Pancreas (tissue), 10 donors: Measurements from ENCODE around the gene PVRIG. TPM values are rescaled to one million over a fixed set of nuclear protein-coding genes. Genes with fewer than 3 reads are reported as not detected.
"Not testable (repeated sequence)": the region's sequence is repeated elsewhere in the genome, so short reads cannot be mapped to it uniquely, and the experiment has no call there.

Experiments
- ATAC-seq, 4 donors: fragments of 200-7000 bp; cut with Tn5 transposase; one replicate each; pipeline versions ENCODE4 v1.8.0 to v1.9.1; 2020; ENCODE audit warnings: mild to moderate bottlenecking in 4 of 4, moderate library complexity in 4 of 4
- DNase-seq, 6 donors: peaks; one replicate each; pipeline ENCODE4 v3.0.0-alpha.2; 2020
- FAIRE-seq: peaks from 2 replicates; lab custom pipeline; 2012; peaks lifted over from hg19 to GRCh38; lab: Jason Lieb, UNC
- H3K27ac ChIP-seq, 4 donors: fragments of 200-600 bp; sonication (generic); 1 replicate in 3 of 4; 2 replicates in 1 of 4; pipeline versions ENCODE4 v1.5.0 to v1.8.0; 2020
- H3K27me3 ChIP-seq, 4 donors: fragments of 200-600 bp; one replicate each; pipeline ENCODE4 v1.8.0; 2021
- H3K36me3 ChIP-seq, 3 donors: fragments of 200-600 bp; sonication (generic) in 1 of 3; one replicate each; pipeline versions ENCODE4 v1.5.0 to v1.8.0; 2020 to 2021
- H3K4me1 ChIP-seq, 3 donors: fragments of 200-600 bp; one replicate each; pipeline ENCODE4 v1.8.0; 2021
- H3K4me3 ChIP-seq, 4 donors: fragments of 200-600 bp; sonication (generic) in 2 of 4; one replicate each; pipeline versions ENCODE4 v1.5.0 to v1.8.0; 2020 to 2021
- H3K9me3 ChIP-seq, 4 donors: fragments of 200-600 bp; one replicate each; pipeline ENCODE4 v1.8.0; 2021
- CTCF ChIP-seq, 4 donors: fragments of 200-600 bp; sonication (generic) in 3 of 4; IDR thresholded peaks; one replicate each; pipeline versions ENCODE4 v1.5.0 to v1.8.0; 2021; ENCODE audit warnings: antibody characterized with exemption in 4 of 4
- WGBS, 2 donors: extraction: QIAGEN DNeasy Blood & Tissue Kit; methylation state at CpG; one replicate each; pipeline ENCODE4 v1.1.7; 2013; 5-methylcytosine and 5-hydroxymethylcytosine counted together
- intact Hi-C, 3 donors: fragments of 100-400 bp; cut with DNase I; formaldehyde crosslinking; loops; one replicate each; pipeline versions ENCODE4 v1.11.1 to v1.14.2; 2022
- polyA plus RNA-seq, 2 donors: library from polyadenylated mRNA; stranded (reverse); fragments of 200-250 nt; gene quantifications; one replicate each; pipeline ENCODE4 v1.2.3, GENCODE V29; 2013
- total RNA-seq, 6 donors: library from RNA; stranded (reverse); fragmentation: NEBNext Ultra II Directional in 4 of 6; extraction: Animal tissue kit (Norgen Biotek cat#: 25700) in 4 of 6; gene quantifications; one replicate each; pipeline versions ENCODE4 v1.2.1 to v1.2.4, GENCODE V29; 2021 to 2023
- donor health status: healthy with polysubstance abuse.
- donor health status: DM: no; HTN: no; CAD: no; lungs with moderate emphysema.
- donor health status: DM: no; HTN: no; CAD: no.
- donor health status: control.
- donor health status: control.
- donor health status: Bipolar disorder and iron deficiency.
- donor health status: DM: yes; HTN: yes; CAD: no.
- donor health status: DM: no; HTN: no; CAD: no.
- donor health status: DM: no; HTN: no; CAD: no.
- donor health status: DM: yes; HTN: yes; CAD: no.

The PVRIG gene
- total and polyA plus RNA-seq, 8 donors: 0.09 to 0.34 (median 0.22) TPM; not detected in 5

- H3K9me3 ChIP-seq: no peaks in the 10 kb centered on the region
- H3K27me3 ChIP-seq: no peaks in the 10 kb centered on the region
- FAIRE-seq (no peak), ATAC-seq (peak in 3 of 4 donors; percentile 31 to 45 (median 38)), DNase-seq (peak in 4 of 6 donors; percentile 31 to 59 (median 41))
- H3K4me1 ChIP-seq: no peaks in the 10 kb centered on the region
- H3K36me3 ChIP-seq: peaks cover 0 to 1% (median 0%) of the 10 kb centered on the region in 3 donors
- no peak for TF ChIP-seq CTCF (IDR thresholded peaks at IDR 0.05)
- H3K27ac ChIP-seq: no peak overlapping the region
- WGBS, 2 donors: 38 to 41% methylated on average over 6 of the region's 6 CpGs
- intact Hi-C loops: loop anchor here in 2 of 3 donors (10.0 kb wide), 2 partner anchors 71 to 81 kb away; partner anchors contain the start of gene LAMTOR4 (in 1 of the 2)
- H3K4me3 ChIP-seq: no peak overlapping the region
Observed at GRCh38 chr7:100215895-100216294, 3.9 kb upstream of the PVRIG start.

GRCh38 chr7:100217934-100218333 lies 1.8 kb upstream of the PVRIG start:
- peak; percentile 66 to 76 (median 70) for ATAC-seq

GRCh38 chr7:100219271-100219737 lies 445 bp upstream of the PVRIG start:
- Histone ChIP-seq H3K27me3 (no peaks in the 10 kb centered on the region), H3K9me3 (no peaks in the 10 kb centered on the region), H3K36me3 (peaks cover 0 to 17% (median 4%) of the 10 kb centered on the region in 3 donors), H3K27ac (no peak overlapping the region), H3K4me1 (no peaks in the 10 kb centered on the region), H3K4me3 (no peak overlapping the region)
- 87 to 90% methylated on average over 10 of the region's 10 CpGs for WGBS, 2 donors
- ATAC-seq: no peak
- no peak for FAIRE-seq
- intact Hi-C loops: loop anchor here in 2 of 3 donors (10.0 kb wide), 2 partner anchors 75 to 85 kb away; partner anchors contain the start of gene LAMTOR4 (in 1 of the 2)
- no peak for TF ChIP-seq CTCF (IDR thresholded peaks at IDR 0.05)
- no peak for DNase-seq

More at GRCh38 chr7:100217934-100218333, 1.8 kb upstream of the PVRIG start:
- whole genome bisulfite sequencing, 2 donors: 0% methylated on average over 2 of the region's 5 CpGs; no CpG with 5 or more reads in 1 of the 2 donors
- peak in 3 of 4 donors; percentile 40 to 57 (median 49) for TF ChIP-seq CTCF (IDR thresholded peaks at IDR 0.05)
- H3K4me3 ChIP-seq, H3K27me3 ChIP-seq, H3K27ac ChIP-seq, H3K4me1 ChIP-seq, FAIRE-seq, H3K9me3 ChIP-seq: not testable (repeated sequence)
- intact Hi-C loops: loop anchor here in 2 of 3 donors (10.0 kb wide), 2 partner anchors 73 to 83 kb away; partner anchors contain the start of gene LAMTOR4 (in 1 of the 2)
- H3K36me3 ChIP-seq: peaks cover 0 to 17% (median 0%) of the 10 kb centered on the region in 3 donors
- peak; percentile 75 to 95 (median 92) for DNase-seq

- no peaks in the 10 kb centered on the region for H3K27me3 ChIP-seq
- H3K27ac ChIP-seq: no peak overlapping the region
- FAIRE-seq: no peak
- H3K36me3 ChIP-seq: peaks cover 0 to 17% (median 4%) of the 10 kb centered on the region in 3 donors
- no peak overlapping the region for H3K4me3 ChIP-seq
- no peaks in the 10 kb centered on the region for H3K4me1 ChIP-seq
- no peaks in the 10 kb centered on the region for H3K9me3 ChIP-seq
- ATAC-seq: no peak
- WGBS, 2 donors: 84 to 89% methylated on average over 22 of the region's 22 CpGs
- peak in 1 of 6 donors; percentile 62 for DNase-seq
- no peak for TF ChIP-seq CTCF (IDR thresholded peaks at IDR 0.05)
- intact Hi-C loops: no loop called here
Observed at GRCh38 chr7:100220586-100221230, 959 bp downstream of the PVRIG start.
